NCI-H526 (cell line): Measurements from ENCODE around the gene CBL.
A peak's percentile ranks its signal among the peaks of the same experiment; 100 is the strongest.
"Not testable (repeated sequence)": the region's sequence is repeated elsewhere in the genome, so short reads cannot be mapped to it uniquely, and the experiment has no call there.

Experiments used
- DNase-seq, 2 experiments: peaks; one replicate each; lab custom pipeline; 2025; lab: John Stamatoyannopoulos, UW

CBL gene

GRCh38 chr11:119205574-119206510 lies at the start of gene CBL:
Gene CBL, plus strand, starts transcription at chr11:119206339. Its CDS starts 79 bp downstream, at chr11:119206418.
- peak; percentile 96 to 99 for DNase-seq

- DNase-seq: no peak
These were observed 49.6 kb upstream of the CBL start for GRCh38 chr11:119156496-119156895.

- no peak for DNase-seq
These were observed 49.1 kb upstream of the CBL start for GRCh38 chr11:119157063-119157462.

- no peak for DNase-seq
These were observed 47.7 kb upstream of the CBL start for GRCh38 chr11:119158467-119158866.

GRCh38 chr11:119160151-119160550 lies 46.0 kb upstream of the CBL start:
- no peak for DNase-seq

- DNase-seq: no peak
These were observed 44.3 kb upstream of the CBL start for GRCh38 chr11:119161871-119162270.

GRCh38 chr11:119166368-119167076 lies 39.6 kb upstream of the CBL start:
- DNase-seq: no peak

- DNase-seq: not testable (repeated sequence)
These were observed 39.1 kb upstream of the CBL start for GRCh38 chr11:119167077-119167458.

GRCh38 chr11:119167933-119168332 lies 38.2 kb upstream of the CBL start:
- DNase-seq: no peak

GRCh38 chr11:119168471-119169281 lies 37.5 kb upstream of the CBL start, which contains the start of gene NLRX1:
Gene NLRX1, plus strand, starts transcription at chr11:119168725. Its CDS starts 2,679 bp downstream, at chr11:119171404.
- DNase-seq: peak; percentile 85 to 96

GRCh38 chr11:119169282-119169719 lies 36.8 kb upstream of the CBL start:
- DNase-seq: peak in 1 of 2 experiments; percentile 69

- no peak for DNase-seq
These were observed 33.6 kb upstream of the CBL start for GRCh38 chr11:119172513-119172912.

GRCh38 chr11:119173453-119173852 lies 32.7 kb upstream of the CBL start:
- no peak for DNase-seq

GRCh38 chr11:119175493-119176077 lies 30.6 kb upstream of the CBL start:
- DNase-seq: no peak

- DNase-seq: no peak
These were observed 27.9 kb upstream of the CBL start for GRCh38 chr11:119178166-119178680.

GRCh38 chr11:119179342-119179741 lies 26.8 kb upstream of the CBL start:
- DNase-seq: no peak

- peak in 1 of 2 experiments; percentile 58 for DNase-seq
These were observed 26.2 kb upstream of the CBL start for GRCh38 chr11:119179983-119180382.

GRCh38 chr11:119180729-119181676 lies 25.1 kb upstream of the CBL start:
- DNase-seq: no peak

GRCh38 chr11:119181677-119182412 lies 24.3 kb upstream of the CBL start:
- no peak for DNase-seq
